ENCODE measurements around the gene LDLRAD4.

Gene LDLRAD4

GRCh38 chr18:13505780-13506345 lies 287.3 kb downstream of the LDLRAD4 start:
- Histone ChIP-seq H3K9ac (ENCODE audit: low read length) (no peak overlapping the region), H3F3A (ENCODE audit: insufficient read depth) (no peaks in the 10 kb centered on the region), H3K27me3 (ENCODE audit: low read length) (no peaks in the 10 kb centered on the region), H4K20me1 (ENCODE audit: low read depth, low read length) (no peaks in the 10 kb centered on the region), H3K36me3 (ENCODE audit: low read length) (no peaks in the 10 kb centered on the region), H3K9me3 (ENCODE audit: insufficient read depth, low read length) (no peaks in the 10 kb centered on the region), H3K4me2 (ENCODE audit: low read depth, low read length, poor library complexity, severe bottlenecking) (no peak overlapping the region), H2AFZ (ENCODE audit: low read depth, low read length, severe bottlenecking) (no peak overlapping the region), H3K9me2 (replicated peaks; ENCODE audit: insufficient read depth, low read length) (no peaks in the 10 kb centered on the region), H3K79me2 (ENCODE audit: insufficient read depth, low read length) (no peaks in the 10 kb centered on the region), H3K4me3 (ENCODE audit: insufficient read depth, low read length, poor library complexity, severe bottlenecking) (no peak overlapping the region), H3K27ac (ENCODE audit: low read depth, low read length) (no peak overlapping the region)
- no peak for TF ChIP-seq EZH2phosphoT487 (conservative IDR thresholded peaks at IDR 0.05; ENCODE audit: low read length)
- no peak for TF ChIP-seq CTCF (IDR thresholded peaks at IDR 0.05; ENCODE audit: insufficient read depth, low read length, poor library complexity, severe bottlenecking)

- no peak overlapping the region for H3K9ac ChIP-seq (ENCODE audit: low read length)
- no peak overlapping the region for H2AFZ ChIP-seq (ENCODE audit: low read depth, low read length, severe bottlenecking)
Measured at GRCh38 chr18:13510594-13510993, 292.0 kb downstream of the LDLRAD4 start.

GRCh38 chr18:13511961-13512577 lies 293.5 kb downstream of the LDLRAD4 start:
- Histone ChIP-seq H3K36me3 (ENCODE audit: low read length) (no peaks in the 10 kb centered on the region), H4K20me1 (ENCODE audit: low read depth, low read length) (no peaks in the 10 kb centered on the region), H2AFZ (ENCODE audit: low read depth, low read length, severe bottlenecking) (no peak overlapping the region), H3K9me2 (replicated peaks; ENCODE audit: insufficient read depth, low read length) (no peaks in the 10 kb centered on the region), H3K27me3 (ENCODE audit: low read length) (no peaks in the 10 kb centered on the region), H3K79me2 (ENCODE audit: insufficient read depth, low read length) (no peaks in the 10 kb centered on the region), H3K9ac (ENCODE audit: low read length) (no peak overlapping the region), H3K4me2 (ENCODE audit: low read depth, low read length, poor library complexity, severe bottlenecking) (no peak overlapping the region), H3K4me3 (ENCODE audit: insufficient read depth, low read length, poor library complexity, severe bottlenecking) (no peak overlapping the region), H3F3A (ENCODE audit: insufficient read depth) (no peaks in the 10 kb centered on the region), H3K9me3 (ENCODE audit: insufficient read depth, low read length) (no peaks in the 10 kb centered on the region), H3K27ac (ENCODE audit: low read depth, low read length) (no peak overlapping the region)
- TF ChIP-seq CTCF (IDR thresholded peaks at IDR 0.05; ENCODE audit: insufficient read depth, low read length, poor library complexity, severe bottlenecking), result no peak
- TF ChIP-seq EZH2phosphoT487 (conservative IDR thresholded peaks at IDR 0.05; ENCODE audit: low read length), result no peak

More at GRCh38 chr18:13510594-13510993, 292.0 kb downstream of the LDLRAD4 start:
- Histone ChIP-seq H3K27ac (ENCODE audit: low read depth, low read length) (no peak overlapping the region), H3K27me3 (ENCODE audit: low read length) (no peaks in the 10 kb centered on the region), H3K4me3 (ENCODE audit: insufficient read depth, low read length, poor library complexity, severe bottlenecking) (no peak overlapping the region), H3K9me3 (ENCODE audit: insufficient read depth, low read length) (no peaks in the 10 kb centered on the region), H3F3A (ENCODE audit: insufficient read depth) (no peaks in the 10 kb centered on the region), H3K79me2 (ENCODE audit: insufficient read depth, low read length) (no peaks in the 10 kb centered on the region), H3K4me2 (ENCODE audit: low read depth, low read length, poor library complexity, severe bottlenecking) (no peak overlapping the region), H3K36me3 (ENCODE audit: low read length) (no peaks in the 10 kb centered on the region), H4K20me1 (ENCODE audit: low read depth, low read length) (no peaks in the 10 kb centered on the region), H3K9me2 (replicated peaks; ENCODE audit: insufficient read depth, low read length) (no peaks in the 10 kb centered on the region)
- TF ChIP-seq EZH2phosphoT487 (conservative IDR thresholded peaks at IDR 0.05; ENCODE audit: low read length), result no peak
- TF ChIP-seq CTCF (IDR thresholded peaks at IDR 0.05; ENCODE audit: insufficient read depth, low read length, poor library complexity, severe bottlenecking), result no peak

All from SU-DHL-6 (cell line).